ENCODE measurements around the gene CYBB. TPM values are rescaled to one million over a fixed set of nuclear protein-coding genes. Genes with fewer than 3 reads are reported as not detected.

The CYBB gene
- total and polyA plus RNA-seq, 2 of the 4 experiments (the other 2 are of a cell fraction), result not detected

GRCh38 chrX:37802028-37802427, 22.2 kb downstream of the CYBB start:
- Histone ChIP-seq H2BK20ac (ENCODE audit: low read depth, low read length) (no peak overlapping the region), H3K4me1 (ENCODE audit: control insufficient read depth, insufficient read depth, low read length) (no peaks in the 10 kb centered on the region), H2BK120ac (ENCODE audit: low read depth, low read length) (no peak overlapping the region), H3K27ac (ENCODE audit: insufficient read depth, low read length) (no peak overlapping the region), H2AK9ac (replicated peaks; ENCODE audit: low read depth, low read length, poor library complexity) (no peak overlapping the region), H3K27me3 (ENCODE audit: control insufficient read depth, insufficient read depth, low read length) (no peaks in the 10 kb centered on the region; the same call in 1 of the 2 replicates), H3K18ac (ENCODE audit: low read depth, low read length) (no peak overlapping the region), H3K9me3 (ENCODE audit: control insufficient read depth, insufficient read depth, low read length) (no peaks in the 10 kb centered on the region), H4K5ac (ENCODE audit: low read depth, low read length) (no peak overlapping the region), H3K56ac (ENCODE audit: extremely low read depth, insufficient read depth, low read length) (no peak overlapping the region), H4K20me1 (ENCODE audit: insufficient read depth, low read length) (no peaks in the 10 kb centered on the region), H4K8ac (ENCODE audit: low read depth in 2 of 2, low read length in 2 of 2) (no peak overlapping the region), H3K14ac (replicated peaks; ENCODE audit: low read depth, low read length) (no peak overlapping the region), H3K36me3 (ENCODE audit: control insufficient read depth, insufficient read depth, low read length) (no peaks in the 10 kb centered on the region), H3K4me2 (ENCODE audit: low read depth, low read length) (no peak overlapping the region), H4K91ac (ENCODE audit: insufficient read depth, low read depth, low read length) (no peak overlapping the region), H3K4me3 (ENCODE audit: insufficient read depth, low read depth, low read length) (no peak overlapping the region), H2AFZ (replicated peaks; ENCODE audit: low read length, poor library complexity) (no peak overlapping the region), H3K4ac (ENCODE audit: low read depth, low read length) (no peak overlapping the region), H2BK5ac (ENCODE audit: low read depth, low read length, poor library complexity, severe bottlenecking) (no peak overlapping the region), H2AK5ac (ENCODE audit: low read depth, low read length) (no peak overlapping the region), H3K79me1 (ENCODE audit: low read depth in 1 of 2, low read length in 2 of 2) (no peaks in the 10 kb centered on the region), H3K9me1 (ENCODE audit: insufficient read depth, low read length) (no peaks in the 10 kb centered on the region), H3K9ac (ENCODE audit: low read depth, low read length) (no peak overlapping the region), H3K23ac (ENCODE audit: low read depth, low read length) (no peak overlapping the region), H2BK15ac (ENCODE audit: low read depth, low read length) (no peak overlapping the region)
- intact Hi-C loops (cut with micrococcal nuclease), result no loop called here
- no TSS peak for BruUV-seq (replicated peaks)
- TF ChIP-seq MXI1 (IDR thresholded peaks at IDR 0.05; ENCODE audit: borderline replicate concordance, low read depth, low read length) (no peak), SMC3 (IDR thresholded peaks at IDR 0.05; ENCODE audit: low read depth, low read length) (no peak), CHD1 (IDR thresholded peaks at IDR 0.05; ENCODE audit: low read depth, low read length) (no peak), RFX5 (IDR thresholded peaks at IDR 0.05; ENCODE audit: low read depth, low read length) (no peak), ELK1 (IDR thresholded peaks at IDR 0.05; ENCODE audit: borderline replicate concordance, low read depth, low read length) (no peak), USF2 (IDR thresholded peaks at IDR 0.05; ENCODE audit: low read depth, low read length) (no peak), CEBPB (IDR thresholded peaks at IDR 0.05; ENCODE audit: low read depth, low read length) (no peak), RAD21 (IDR thresholded peaks at IDR 0.05; ENCODE audit: low read length) (no peak), MAZ (IDR thresholded peaks at IDR 0.05; ENCODE audit: borderline replicate concordance, low read depth, low read length) (no peak), CTCF (conservative IDR thresholded peaks at IDR 0.05; ENCODE audit: low read depth, low read length) (no peak), NFE2L2 (IDR thresholded peaks at IDR 0.05; ENCODE audit: low read depth, low read length) (no peak), BHLHE40 (IDR thresholded peaks at IDR 0.05; ENCODE audit: low read depth, low read length) (no peak), MAFK (IDR thresholded peaks at IDR 0.05; ENCODE audit: low read depth, low read length) (no peak), RCOR1 (IDR thresholded peaks at IDR 0.05; ENCODE audit: insufficient replicate concordance, low read length) (no peak), POLR2A (IDR thresholded peaks at IDR 0.05; ENCODE audit: low read depth, low read length) (no peak)
- no peak for DNase-seq
- CTCF ChIA-PET, result interaction anchor here (0.7 kb wide), 1 partner anchor 150 kb away, joined by 3 read pairs; no protein-coding TSS in a partner anchor
- POLR2A ChIA-PET (ENCODE audit: unreplicated experiment), result interaction anchor here (0.7 kb wide), 1 partner anchor 18 kb away, joined by 6 read pairs; no protein-coding TSS in a partner anchor
- dilution Hi-C loops (cut with HindIII; ENCODE audit: low sequenced_read_pairs, unreplicated experiment), result no loop called here
- ATAC-seq (ENCODE audit: low read depth), result no peak
- in situ Hi-C loops (cut with MboI; ENCODE audit: low sequenced_read_pairs), result no loop called here

Data from IMR-90 (cell line).